GM18867 (cell line): ENCODE data around the gene OR11A1.

ENCODE experiments used
- ATAC-seq: cut with Tn5 transposase; IDR thresholded peaks from one replicate; pipeline ENCODE4 v1.9.1; 2021; ENCODE audit warnings: mild to moderate bottlenecking, moderate library complexity; ENCODE audit not compliant: unreplicated experiment

The OR11A1 gene

GRCh38 chr6:29456971-29457370 lies at the start of gene OR11A1, which contains the start of gene OR2H1:
TSS of gene OR11A1 (minus strand) at chr6:29457071. CDS start at chr6:29427641, 29,430 bp downstream.
TSS of gene OR2H1 (plus strand) at chr6:29457155. CDS start at chr6:29461770, 4,615 bp downstream.
- no peak for ATAC-seq

- ATAC-seq, result no peak
Observed at GRCh38 chr6:29506446-29507067, 49.7 kb upstream of the OR11A1 start.

- no peak for ATAC-seq
Observed at GRCh38 chr6:29505808-29506207, 48.9 kb upstream of the OR11A1 start.

- ATAC-seq, result no peak
Observed at GRCh38 chr6:29504961-29505360, 48.1 kb upstream of the OR11A1 start.

GRCh38 chr6:29502597-29502996 lies 45.7 kb upstream of the OR11A1 start:
- ATAC-seq, result no peak

- no peak for ATAC-seq
Observed at GRCh38 chr6:29502181-29502580, 45.3 kb upstream of the OR11A1 start.

- no peak for ATAC-seq
Observed at GRCh38 chr6:29501106-29501505, 44.2 kb upstream of the OR11A1 start.

- no peak for ATAC-seq
Observed at GRCh38 chr6:29500594-29500993, 43.7 kb upstream of the OR11A1 start.

GRCh38 chr6:29499704-29500103 lies 42.8 kb upstream of the OR11A1 start:
- no peak for ATAC-seq

- ATAC-seq, result no peak
Observed at GRCh38 chr6:29496961-29497360, 40.1 kb upstream of the OR11A1 start.

- ATAC-seq, result no peak
Observed at GRCh38 chr6:29495571-29495970, 38.7 kb upstream of the OR11A1 start.

GRCh38 chr6:29494131-29494530 lies 37.3 kb upstream of the OR11A1 start:
- ATAC-seq, result no peak

- no peak for ATAC-seq
Observed at GRCh38 chr6:29493261-29493660, 36.4 kb upstream of the OR11A1 start.

- no peak for ATAC-seq
Observed at GRCh38 chr6:29491574-29491973, 34.7 kb upstream of the OR11A1 start.

GRCh38 chr6:29490552-29490951 lies 33.7 kb upstream of the OR11A1 start:
- ATAC-seq, result no peak

GRCh38 chr6:29490055-29490454 lies 33.2 kb upstream of the OR11A1 start:
- ATAC-seq, result no peak

GRCh38 chr6:29489286-29489685 lies 32.4 kb upstream of the OR11A1 start:
- ATAC-seq, result no peak

GRCh38 chr6:29488874-29489273 lies 32.0 kb upstream of the OR11A1 start:
- ATAC-seq, result no peak

GRCh38 chr6:29487660-29488059 lies 30.8 kb upstream of the OR11A1 start, which contains the start of gene MAS1L:
TSS of gene MAS1L (minus strand) at chr6:29487956. CDS start at chr6:29487902, 54 bp downstream.
- ATAC-seq, result no peak

GRCh38 chr6:29487131-29487530 lies 30.3 kb upstream of the OR11A1 start:
- no peak for ATAC-seq

GRCh38 chr6:29486577-29486976 lies 29.7 kb upstream of the OR11A1 start:
- no peak for ATAC-seq

GRCh38 chr6:29483735-29484134 lies 26.9 kb upstream of the OR11A1 start:
- ATAC-seq, result no peak

- ATAC-seq, result no peak
Observed at GRCh38 chr6:29483186-29483585, 26.3 kb upstream of the OR11A1 start.
